ENCODE measurements around the gene CACFD1.

GRCh38 chr9:133519693-133520092 is 59.9 kb downstream of the CACFD1 start:
- no peak for TF ChIP-seq PPARA (CRISPR knock-in tag; IDR thresholded peaks at IDR 0.05; ENCODE audit: borderline replicate concordance)
- TF ChIP-seq ZFP30 (CRISPR knock-in tag; IDR thresholded peaks at IDR 0.05), result no peak
- no peak for TF ChIP-seq TCF4 (CRISPR knock-in tag; IDR thresholded peaks at IDR 0.05; ENCODE audit: borderline replicate concordance)
- TF ChIP-seq, protein P1, sequence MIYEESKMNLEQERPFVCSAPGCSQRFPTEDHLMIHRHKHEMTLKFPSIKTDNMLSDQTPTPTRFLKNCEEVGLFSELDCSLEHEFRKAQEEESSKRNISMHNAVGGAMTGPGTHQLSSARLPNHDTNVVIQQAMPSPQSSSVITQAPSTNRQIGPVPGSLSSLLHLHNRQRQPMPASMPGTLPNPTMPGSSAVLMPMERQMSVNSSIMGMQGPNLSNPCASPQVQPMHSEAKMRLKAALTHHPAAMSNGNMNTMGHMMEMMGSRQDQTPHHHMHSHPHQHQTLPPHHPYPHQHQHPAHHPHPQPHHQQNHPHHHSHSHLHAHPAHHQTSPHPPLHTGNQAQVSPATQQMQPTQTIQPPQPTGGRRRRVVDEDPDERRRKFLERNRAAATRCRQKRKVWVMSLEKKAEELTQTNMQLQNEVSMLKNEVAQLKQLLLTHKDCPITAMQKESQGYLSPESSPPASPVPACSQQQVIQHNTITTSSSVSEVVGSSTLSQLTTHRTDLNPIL (CRISPR knock-in tag; IDR thresholded peaks at IDR 0.05; ENCODE audit: low read depth), result no peak
- TF ChIP-seq PATZ1 (CRISPR knock-in tag; IDR thresholded peaks at IDR 0.05; ENCODE audit: borderline replicate concordance), result no peak
- TF ChIP-seq ZFP3 (CRISPR knock-in tag; IDR thresholded peaks at IDR 0.05), result no peak
- TF ChIP-seq OSR1 (CRISPR knock-in tag; IDR thresholded peaks at IDR 0.05), result no peak
- no peak for TF ChIP-seq ZNF8 (CRISPR knock-in tag; IDR thresholded peaks at IDR 0.05)
- no peak for TF ChIP-seq ISL1 (CRISPR knock-in tag; IDR thresholded peaks at IDR 0.05)
- no peak for TF ChIP-seq TSHZ2 (CRISPR knock-in tag; IDR thresholded peaks at IDR 0.05)

All from SK-N-SH treated with all-trans-retinoic acid at 6 μM for 48 hours (cell line).